CD8-positive, alpha-beta memory T cell (primary cell): ENCODE measurements around the gene ZNF335. TPM values are rescaled to one million over a fixed set of nuclear protein-coding genes. Genes with fewer than 3 reads are reported as not detected.

Source experiments
- CTCF ChIA-PET: fragments of 350-600 bp; sonication (Branson Sonifier 250); formaldehyde crosslinking; loops from one replicate; lab custom pipeline; 2021; ENCODE audit warnings: antibody characterized with exemption; lab: Charles Lee
- POLR2A ChIA-PET: fragments of 350-600 bp; sonication (Branson Sonifier 250); formaldehyde crosslinking; loops from one replicate; lab custom pipeline; 2021; ENCODE audit warnings: antibody characterized with exemption; lab: Charles Lee
- DNase-seq, 5 donors: peaks; one replicate each; pipeline versions ENCODE4 v3.0.0 to v3.0.0-alpha.2; 2020 to 2022; ENCODE audit warnings: mixed read lengths in 1 of 5
- H3K27ac ChIP-seq: one replicate; pipeline ENCODE4 v1.7.0; 2013; ENCODE audit warnings: low read depth, mild to moderate bottlenecking, low read length, moderate library complexity
- H3K27me3 ChIP-seq: 2 replicates; pipeline ENCODE4 v1.7.0; 2013; ENCODE audit warnings: low read length, mild to moderate bottlenecking; ENCODE audit not compliant: insufficient read depth, poor library complexity, severe bottlenecking
- H3K36me3 ChIP-seq: 2 replicates; pipeline ENCODE4 v1.7.0; 2013; ENCODE audit warnings: mild to moderate bottlenecking, low read length, moderate library complexity; ENCODE audit not compliant: insufficient read depth
- H3K4me1 ChIP-seq: 2 replicates; pipeline ENCODE4 v1.7.0; 2013; ENCODE audit warnings: mild to moderate bottlenecking, low read length, moderate library complexity; ENCODE audit not compliant: insufficient read depth
- H3K4me3 ChIP-seq: 2 replicates; pipeline ENCODE4 v1.7.0; 2013; ENCODE audit warnings: mild to moderate bottlenecking, low read length
- H3K9me3 ChIP-seq: 2 replicates; pipeline ENCODE4 v1.7.0; 2013; ENCODE audit warnings: mild to moderate bottlenecking, low read length
- H3K27ac Mint-ChIP-seq, 8 donors: one replicate each; pipeline ENCODE4 v1.8.0; 2020 to 2021; ENCODE audit warnings: mixed read lengths in 8 of 8, mild to moderate bottlenecking in 6 of 8, inconsistent platforms in 3 of 8, moderate library complexity in 3 of 8
- H3K27me3 Mint-ChIP-seq, 2 donors: one replicate each; pipeline ENCODE4 v1.8.0; 2020 to 2021; ENCODE audit warnings: mixed read lengths in 2 of 2, mild to moderate bottlenecking in 1 of 2, moderate library complexity in 1 of 2
- H3K36me3 Mint-ChIP-seq, 3 donors: one replicate each; pipeline ENCODE4 v1.8.0; 2020 to 2021; ENCODE audit warnings: mixed read lengths in 3 of 3, inconsistent platforms in 1 of 3, mild to moderate bottlenecking in 1 of 3
- H3K4me1 Mint-ChIP-seq, 3 donors: one replicate each; pipeline ENCODE4 v1.8.0; 2020 to 2021; ENCODE audit warnings: mixed read lengths in 3 of 3, inconsistent platforms in 1 of 3, mild to moderate bottlenecking in 1 of 3
- H3K4me3 Mint-ChIP-seq, 7 donors: one replicate each; pipeline ENCODE4 v1.8.0; 2020 to 2021; ENCODE audit warnings: mixed read lengths in 7 of 7, mild to moderate bottlenecking in 6 of 7, moderate library complexity in 4 of 7, inconsistent platforms in 2 of 7
- H3K9me3 Mint-ChIP-seq, 5 donors: one replicate each; pipeline ENCODE4 v1.8.0; 2020 to 2022; ENCODE audit warnings: mixed read lengths in 5 of 5, mild to moderate bottlenecking in 3 of 5, moderate library complexity in 2 of 5, inconsistent platforms in 1 of 5
- polyA plus RNA-seq: library from polyadenylated mRNA; unstranded; fragments of 300-500 nt; fragmentation: Illumina TruSeq; gene quantifications from one replicate; pipeline ENCODE4 v1.2.3, GENCODE V29; 2021
- total RNA-seq, 2 experiments: library from RNA; stranded (reverse); gene quantifications; one replicate each; pipeline ENCODE4 v1.2.3, GENCODE V29; 2021

ZNF335 gene
- total and polyA plus RNA-seq, 3 experiments from 2014 or later, result 14.6 to 38.3 (median 37.5) TPM

- Histone ChIP-seq H3K4me1 (peaks cover 6% of the 10 kb centered on the region), H3K27ac (no peak overlapping the region), H3K9me3 (no peaks in the 10 kb centered on the region), H3K27me3 (no peaks in the 10 kb centered on the region), H3K36me3 (no peaks in the 10 kb centered on the region), H3K4me3 (no peak overlapping the region)
- Mint-ChIP-seq H3K27ac (peak overlapping the region in 1 of 8 donors; percentile 9), H3K27me3 (peaks cover 0 to 7% of the 10 kb centered on the region in 2 donors), H3K36me3 (peaks cover 0 to 9% (median 0%) of the 10 kb centered on the region in 3 donors), H3K9me3 (peaks cover 0 to 3% (median 0%) of the 10 kb centered on the region in 5 donors), H3K4me3 (no peak overlapping the region), H3K4me1 (peaks cover 7 to 10% (median 8%) of the 10 kb centered on the region in 3 donors)
- ChIA-PET CTCF (interaction anchor here (1.1 to 1.7 kb wide), 3 partner anchors 10 to 47 kb away, joined by 4 to 8 read pairs (median 6); no protein-coding TSS in a partner anchor), POLR2A (no interaction called here)
- no peak for DNase-seq
These were observed 4.1 kb upstream of the ZNF335 start for GRCh38 chr20:45976086-45976485.

GRCh38 chr20:45975686-45976085, 3.7 kb upstream of the ZNF335 start:
- CTCF ChIA-PET, result interaction anchor here (1.1 to 2.0 kb wide), 3 partner anchors 11 to 47 kb away, joined by 4 to 6 read pairs (median 6); no protein-coding TSS in a partner anchor
- Mint-ChIP-seq H3K4me1 (peaks cover 8 to 13% (median 10%) of the 10 kb centered on the region in 3 donors), H3K36me3 (peaks cover 0 to 11% (median 0%) of the 10 kb centered on the region in 3 donors), H3K27ac (no peak overlapping the region), H3K27me3 (peaks cover 0 to 7% of the 10 kb centered on the region in 2 donors), H3K4me3 (no peak overlapping the region), H3K9me3 (peaks cover 0 to 3% (median 0%) of the 10 kb centered on the region in 5 donors)
- H3K4me1 ChIP-seq, result peaks cover 9% of the 10 kb centered on the region
- DNase-seq, result no peak
- H3K36me3 ChIP-seq, result no peaks in the 10 kb centered on the region
- no peak overlapping the region for H3K27ac ChIP-seq
- no peaks in the 10 kb centered on the region for H3K27me3 ChIP-seq
- no peak overlapping the region for H3K4me3 ChIP-seq
- POLR2A ChIA-PET, result interaction anchor here (1.2 kb wide), 1 partner anchor 30 kb away, joined by 3 read pairs; no protein-coding TSS in a partner anchor
- H3K9me3 ChIP-seq, result no peaks in the 10 kb centered on the region

GRCh38 chr20:45974896-45975565, 3.0 kb upstream of the ZNF335 start:
- Histone ChIP-seq H3K27me3 (no peaks in the 10 kb centered on the region), H3K9me3 (no peaks in the 10 kb centered on the region), H3K27ac (no peak overlapping the region), H3K36me3 (no peaks in the 10 kb centered on the region), H3K4me3 (no peak overlapping the region), H3K4me1 (peaks cover 16% of the 10 kb centered on the region)
- Mint-ChIP-seq H3K36me3 (peaks cover 0 to 16% (median 0%) of the 10 kb centered on the region in 3 donors), H3K4me3 (no peak overlapping the region), H3K27ac (peak overlapping the region in 1 of 8 donors; percentile 54), H3K9me3 (peaks cover 0 to 3% (median 0%) of the 10 kb centered on the region in 5 donors), H3K4me1 (peaks cover 13 to 19% (median 15%) of the 10 kb centered on the region in 3 donors), H3K27me3 (peaks cover 0 to 7% of the 10 kb centered on the region in 2 donors)
- DNase-seq, result no peak
- CTCF ChIA-PET, result interaction anchor here (1.1 to 2.0 kb wide), 3 partner anchors 12 to 48 kb away, joined by 4 to 6 read pairs (median 6); no protein-coding TSS in a partner anchor
- POLR2A ChIA-PET, result interaction anchor here (1.2 kb wide), 1 partner anchor 30 kb away, joined by 3 read pairs; no protein-coding TSS in a partner anchor

GRCh38 chr20:45972500-45973183, 639 bp upstream of the ZNF335 start:
- H3K27me3 Mint-ChIP-seq, result peaks cover 0 to 7% of the 10 kb centered on the region in 2 donors
- no peak for DNase-seq
- Histone ChIP-seq H3K27ac (peak overlapping the region; percentile 100), H3K27me3 (no peaks in the 10 kb centered on the region), H3K9me3 (no peaks in the 10 kb centered on the region), H3K4me1 (peaks cover 31% of the 10 kb centered on the region), H3K4me3 (peak overlapping the region; percentile 92), H3K36me3 (peaks cover 14% of the 10 kb centered on the region)
- H3K4me1 Mint-ChIP-seq, result peaks cover 22 to 30% (median 24%) of the 10 kb centered on the region in 3 donors
- H3K9me3 Mint-ChIP-seq, result peaks cover 0 to 3% (median 0%) of the 10 kb centered on the region in 5 donors
- H3K4me3 Mint-ChIP-seq, result peak overlapping the region; percentile 77 to 99 (median 95)
- peaks cover 0 to 40% (median 0%) of the 10 kb centered on the region in 3 donors for H3K36me3 Mint-ChIP-seq
- H3K27ac Mint-ChIP-seq, result peak overlapping the region; percentile 99 to 100 (median 100)
- POLR2A ChIA-PET, result interaction anchor here (1.0 to 4.8 kb wide), 7 partner anchors 10 to 717 kb away, joined by 3 to 113 read pairs (median 4); partner anchors contain the start of genes PCIF1 and TP53RK
- CTCF ChIA-PET, result interaction anchor here (1.1 to 5.4 kb wide), 8 partner anchors 10 to 173 kb away, joined by 3 to 46 read pairs (median 6); partner anchors contain the start of gene PCIF1

- no peak for DNase-seq
- Mint-ChIP-seq H3K4me3 (peak overlapping the region; percentile 77 to 99 (median 95)), H3K27me3 (peaks cover 0 to 7% of the 10 kb centered on the region in 2 donors), H3K4me1 (peaks cover 22 to 30% (median 24%) of the 10 kb centered on the region in 3 donors), H3K9me3 (peaks cover 0 to 3% (median 0%) of the 10 kb centered on the region in 5 donors), H3K36me3 (peaks cover 0 to 50% (median 4%) of the 10 kb centered on the region in 3 donors), H3K27ac (peak overlapping the region; percentile 92 to 100 (median 100))
- H3K27me3 ChIP-seq, result no peaks in the 10 kb centered on the region
- H3K4me3 ChIP-seq, result peak overlapping the region; percentile 92
- peaks cover 23% of the 10 kb centered on the region for H3K36me3 ChIP-seq
- peak overlapping the region; percentile 100 for H3K27ac ChIP-seq
- H3K9me3 ChIP-seq, result no peaks in the 10 kb centered on the region
- peaks cover 31% of the 10 kb centered on the region for H3K4me1 ChIP-seq
- POLR2A ChIA-PET, result interaction anchor here (0.7 to 4.8 kb wide), 11 partner anchors 9 to 718 kb away, joined by 3 to 113 read pairs (median 6); partner anchors contain the start of genes CTSA, NEURL2, PCIF1 and TP53RK
- CTCF ChIA-PET, result interaction anchor here (1.1 to 5.4 kb wide), 15 partner anchors 10 to 172 kb away, joined by 3 to 46 read pairs (median 8); partner anchors contain the start of genes CTSA, NEURL2 and PCIF1
These were observed 653 bp downstream of the ZNF335 start for GRCh38 chr20:45971425-45971674.

GRCh38 chr20:45970646-45971424, 1.2 kb downstream of the ZNF335 start:
- POLR2A ChIA-PET, result interaction anchor here (0.7 to 4.8 kb wide), 11 partner anchors 8 to 393 kb away, joined by 3 to 113 read pairs (median 6); partner anchors contain the start of genes CD40, CTSA, NEURL2 and PCIF1

More at GRCh38 chr20:45970646-45971424, 1.2 kb downstream of the ZNF335 start:
- Mint-ChIP-seq H3K27me3 (peaks cover 0 to 7% of the 10 kb centered on the region in 2 donors), H3K27ac (peak overlapping the region; percentile 92 to 100 (median 100)), H3K9me3 (peaks cover 0 to 3% (median 0%) of the 10 kb centered on the region in 5 donors), H3K4me3 (peak overlapping the region; percentile 77 to 99 (median 95)), H3K36me3 (peaks cover 0 to 53% (median 4%) of the 10 kb centered on the region in 3 donors), H3K4me1 (peaks cover 22 to 30% (median 24%) of the 10 kb centered on the region in 3 donors)
- Histone ChIP-seq H3K4me1 (peaks cover 31% of the 10 kb centered on the region), H3K36me3 (peaks cover 23% of the 10 kb centered on the region), H3K27me3 (no peaks in the 10 kb centered on the region), H3K27ac (peak overlapping the region; percentile 100), H3K4me3 (peak overlapping the region; percentile 92), H3K9me3 (no peaks in the 10 kb centered on the region)
- DNase-seq, result peak in 3 of 5 donors; percentile 12 to 51 (median 32)
- CTCF ChIA-PET, result interaction anchor here (0.9 to 5.4 kb wide), 25 partner anchors 9 to 172 kb away, joined by 3 to 46 read pairs (median 7); partner anchors contain the start of genes CTSA, NEURL2, PCIF1 and ZSWIM1
